Heart left ventricle (tissue), 16 donors: ENCODE data around the gene CAMK2B. TPM values are rescaled to one million over a fixed set of nuclear protein-coding genes. Genes with fewer than 3 reads are reported as not detected.

ENCODE experiments used
- ATAC-seq, 4 donors: fragments of 200-7000 bp; cut with Tn5 transposase; one replicate each; pipeline ENCODE4 v1.9.1; 2020 to 2022; ENCODE audit warnings: moderate library complexity in 4 of 4, mild to moderate bottlenecking in 3 of 4, moderate number of reproducible peaks in 1 of 4
- DNase-seq, 5 donors: peaks; one replicate each; pipeline ENCODE4 v3.0.0-alpha.2; 2020
- H3K27ac ChIP-seq, 12 donors: fragments of 200-600 bp; sonication (generic) in 4 of 12; one replicate each; pipeline versions ENCODE4 v1.5.0 to v1.8.0; 2016 to 2022; ENCODE audit warnings: mild to moderate bottlenecking in 2 of 12
- H3K27me3 ChIP-seq, 9 donors: fragments of 200-600 bp; sonication (generic) in 2 of 9; one replicate each; pipeline versions ENCODE4 v1.5.1 to v1.8.0; 2016 to 2022; ENCODE audit warnings: mild to moderate bottlenecking in 3 of 9
- H3K36me3 ChIP-seq, 9 donors: fragments of 200-600 bp; sonication (generic) in 2 of 9; one replicate each; pipeline versions ENCODE4 v1.5.0 to v1.8.0; 2018 to 2022; ENCODE audit warnings: mild to moderate bottlenecking in 2 of 9
- H3K4me1 ChIP-seq, 12 donors: fragments of 200-600 bp; sonication (generic) in 4 of 12; one replicate each; pipeline versions ENCODE4 v1.5.0 to v1.8.0; 2016 to 2022; ENCODE audit warnings: mild to moderate bottlenecking in 3 of 12
- H3K4me3 ChIP-seq, 12 donors: fragments of 200-600 bp; sonication (generic) in 4 of 12; one replicate each; pipeline versions ENCODE4 v1.5.0 to v1.8.0; 2017 to 2022; ENCODE audit warnings: mild to moderate bottlenecking in 9 of 12, moderate library complexity in 4 of 12
- H3K9me3 ChIP-seq, 12 donors: fragments of 200-600 bp; sonication (generic) in 4 of 12; one replicate each; pipeline versions ENCODE4 v1.5.0 to v1.8.0; 2016 to 2022; ENCODE audit warnings: mild to moderate bottlenecking in 1 of 12
- POLR2A ChIP-seq, 2 donors: fragments of 450-650 bp; IDR thresholded peaks; one replicate each; pipeline ENCODE4 v1.6.1; 2017; ENCODE audit warnings: antibody characterized with exemption in 2 of 2, mild to moderate bottlenecking in 2 of 2, moderate library complexity in 2 of 2
- WGBS, 4 donors: extraction: QIAGEN DNeasy Blood & Tissue Kit in 2 of 4; methylation state at CpG; one replicate each; pipeline versions ENCODE4 v1.1.5 to v1.1.7; 2013 to 2018; 5-methylcytosine and 5-hydroxymethylcytosine counted together
- intact Hi-C, 10 donors: fragments of 100-400 bp; cut with DNase I; formaldehyde crosslinking; loops; one replicate each; pipeline versions ENCODE4 v1.11.1 to v1.14.2; 2022
- polyA plus RNA-seq, 2 donors: library from polyadenylated mRNA; stranded (reverse); fragments of 200-250 nt; gene quantifications; one replicate each; pipeline ENCODE4 v1.2.3, GENCODE V29; 2013
- total RNA-seq, 9 donors: library from RNA; depleted of rRNA in 2 of 9; stranded (reverse); fragments of >200 nt in 2 of 9; fragmentation: NEBNext Ultra II Directional in 3 of 9; extraction: Animal tissue kit (Norgen Biotek cat#: 25700) in 3 of 9; gene quantifications; one replicate each; pipeline versions ENCODE4 v1.1.0 to v1.2.4, GENCODE V29; 2016 to 2023
- TF ChIP-seq, protein P1 (sequence below), 12 donors: fragments of 200-600 bp; sonication (generic) in 4 of 12; IDR thresholded peaks; one replicate each; pipeline versions ENCODE4 v1.5.0 to v1.8.0; 2018 to 2022; ENCODE audit warnings: antibody characterized with exemption in 12 of 12, mild to moderate bottlenecking in 5 of 12
- donor health status: ischemic (EF 13 %, LVEDD 7.1; RV severe dilation, severe dysfunction).
- donor health status: healthy with polysubstance abuse.
- donor health status: DM: no; HTN: yes; CAD: no.
- donor health status: DM: no; HTN: no; CAD: no.
- donor health status: ischemic (EF 25% LVEDD 6.9; RV normal size, moderate dysfunction).
- donor health status: ischemic (EF 25% LVEDD 5.7; RV mildly dilated, moderate dysfunction).
- donor health status: healthy.
- donor health status: DM: yes; HTN: yes; CAD: no.
- donor health status: ischemic (EF 35%, LVEDD 5.7; RV mildly dilated, moderate dysfunction).
- donor health status: nonischemic (EF 11% LVEDD 7.7; RV severe dilation, severe dysfunction).
- donor health status: DM: yes; HTN: yes; CAD: no.
- donor health status: PGD.
- donor health status: ischemic (EF 29% LVEDD 5.4; RV normal size, mild dysfunction).
- donor health status: nonischemic (EF 23%, LVEDD 6.1; RV moderate dilation, normal function).

The CAMK2B gene
- total and polyA plus RNA-seq, 11 donors: 35.7 to 141 (median 103) TPM

DNA sequence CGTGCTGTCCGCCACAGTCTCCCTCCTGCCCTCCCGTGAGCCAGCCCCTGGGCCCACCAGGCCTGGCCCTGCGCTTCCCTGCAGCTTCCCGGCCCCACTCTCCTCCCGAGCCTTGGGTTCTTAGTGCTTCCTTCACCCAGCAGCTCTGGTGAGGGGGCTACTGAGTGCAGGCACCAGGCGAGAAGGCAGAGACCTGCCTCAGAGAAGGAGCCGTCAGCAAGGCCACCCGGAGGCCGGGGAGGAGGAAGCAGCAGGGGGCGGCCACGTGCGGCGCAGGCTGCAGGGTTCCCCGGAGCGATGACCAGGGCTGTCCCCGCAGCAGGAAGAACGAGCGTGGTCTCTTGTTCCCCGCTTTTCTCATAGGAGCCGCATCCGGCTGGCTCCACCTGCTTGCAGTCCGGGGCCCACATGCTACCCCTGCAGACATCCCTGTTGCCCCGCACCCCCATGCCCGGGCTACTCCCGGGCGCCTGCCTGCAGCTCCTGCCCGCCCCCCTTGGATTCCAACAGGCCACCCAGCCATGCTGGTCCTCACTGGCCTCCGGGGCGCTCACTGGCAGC is 104.1 kb downstream of the CAMK2B start:
- peaks cover 0 to 14% (median 0%) of the 10 kb centered on the region in 9 donors for H3K27me3 ChIP-seq
- H3K4me3 ChIP-seq: no peak overlapping the region
- intact Hi-C loops: no loop called here
- H3K4me1 ChIP-seq: no peaks in the 10 kb centered on the region
- ATAC-seq (no peak), DNase-seq (peak in 2 of 5 donors; percentile 25 to 62)
- peaks cover 0 to 11% (median 0%) of the 10 kb centered on the region in 9 donors for H3K36me3 ChIP-seq
- H3K27ac ChIP-seq: no peak overlapping the region
- TF ChIP-seq POLR2A (IDR thresholded peaks at IDR 0.05): no peak
- TF ChIP-seq, protein P1, sequence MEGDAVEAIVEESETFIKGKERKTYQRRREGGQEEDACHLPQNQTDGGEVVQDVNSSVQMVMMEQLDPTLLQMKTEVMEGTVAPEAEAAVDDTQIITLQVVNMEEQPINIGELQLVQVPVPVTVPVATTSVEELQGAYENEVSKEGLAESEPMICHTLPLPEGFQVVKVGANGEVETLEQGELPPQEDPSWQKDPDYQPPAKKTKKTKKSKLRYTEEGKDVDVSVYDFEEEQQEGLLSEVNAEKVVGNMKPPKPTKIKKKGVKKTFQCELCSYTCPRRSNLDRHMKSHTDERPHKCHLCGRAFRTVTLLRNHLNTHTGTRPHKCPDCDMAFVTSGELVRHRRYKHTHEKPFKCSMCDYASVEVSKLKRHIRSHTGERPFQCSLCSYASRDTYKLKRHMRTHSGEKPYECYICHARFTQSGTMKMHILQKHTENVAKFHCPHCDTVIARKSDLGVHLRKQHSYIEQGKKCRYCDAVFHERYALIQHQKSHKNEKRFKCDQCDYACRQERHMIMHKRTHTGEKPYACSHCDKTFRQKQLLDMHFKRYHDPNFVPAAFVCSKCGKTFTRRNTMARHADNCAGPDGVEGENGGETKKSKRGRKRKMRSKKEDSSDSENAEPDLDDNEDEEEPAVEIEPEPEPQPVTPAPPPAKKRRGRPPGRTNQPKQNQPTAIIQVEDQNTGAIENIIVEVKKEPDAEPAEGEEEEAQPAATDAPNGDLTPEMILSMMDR (IDR thresholded peaks at IDR 0.05): no peak
- WGBS, 4 donors: 56 to 64% (median 61%) methylated on average over 29 to 30 of the region's 30 CpGs
- no peaks in the 10 kb centered on the region for H3K9me3 ChIP-seq

DNA sequence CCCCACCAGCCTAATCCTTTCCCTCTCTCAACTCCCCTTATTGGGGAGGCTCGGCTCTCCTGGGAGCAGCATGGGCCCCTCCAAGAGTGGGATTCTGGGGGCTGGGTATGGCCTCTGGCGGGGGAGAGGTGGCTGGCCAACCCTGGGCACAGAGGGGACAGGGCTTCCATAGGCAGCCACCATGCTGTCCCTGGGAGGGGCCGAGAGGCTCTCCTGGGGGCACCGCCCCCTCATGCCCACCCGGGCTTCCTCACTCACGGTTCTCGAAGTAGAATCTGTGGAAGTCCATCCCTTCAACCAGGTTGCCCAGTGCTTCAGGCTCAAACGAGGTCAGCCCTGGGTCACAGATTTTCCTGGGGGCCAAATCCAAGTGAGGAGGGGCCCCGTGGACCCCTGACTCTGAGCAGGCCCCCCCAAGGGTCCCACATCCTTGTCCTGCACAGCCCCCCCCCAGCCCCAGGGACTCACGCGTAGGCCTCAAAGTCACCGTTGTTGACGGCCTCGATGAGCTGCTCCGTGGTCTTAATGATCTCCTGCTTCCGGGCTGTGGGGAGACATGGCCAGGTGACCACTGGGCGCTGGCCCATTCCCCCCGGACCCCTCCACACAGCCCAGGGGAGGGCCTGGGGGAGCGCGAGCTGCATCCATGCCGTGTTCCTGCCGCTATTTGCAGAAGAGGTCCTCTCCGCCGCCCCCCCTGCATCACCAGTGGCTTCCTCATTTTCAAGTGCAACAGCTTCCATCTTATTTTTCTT is 104.9 kb downstream of the CAMK2B start:
- Histone ChIP-seq H3K27ac (no peak overlapping the region), H3K27me3 (peaks cover 0 to 6% (median 0%) of the 10 kb centered on the region in 9 donors), H3K4me3 (no peak overlapping the region), H3K4me1 (no peaks in the 10 kb centered on the region), H3K36me3 (peaks cover 0 to 11% (median 0%) of the 10 kb centered on the region in 9 donors), H3K9me3 (no peaks in the 10 kb centered on the region)
- intact Hi-C loops: no loop called here
- TF ChIP-seq POLR2A (IDR thresholded peaks at IDR 0.05): no peak
- TF ChIP-seq, protein P1 (IDR thresholded peaks at IDR 0.05): no peak
- 89 to 94% (median 91%) methylated on average over 11 to 24 of the region's 24 CpGs for WGBS, 4 donors
- no peak for ATAC-seq
- DNase-seq: peak in 2 of 5 donors; percentile 19 to 53

DNA sequence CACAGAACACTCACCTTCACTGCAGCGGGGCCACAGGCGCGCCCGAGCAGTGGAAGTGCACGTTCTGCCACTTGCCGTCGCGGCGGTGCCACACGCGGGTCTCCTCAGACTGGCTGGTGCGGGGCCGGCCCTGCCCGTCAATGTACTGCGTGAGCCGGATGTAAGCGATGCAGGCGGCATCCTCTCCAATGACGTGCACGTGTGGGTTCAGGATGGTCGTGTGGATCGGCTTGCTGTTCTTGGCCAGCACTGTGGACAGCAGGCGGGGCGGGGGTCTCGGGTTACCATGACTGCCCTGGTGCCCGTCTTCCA is 105.4 kb downstream of the CAMK2B start:
- peaks cover 0 to 3% (median 0%) of the 10 kb centered on the region in 9 donors for H3K27me3 ChIP-seq
- peaks cover 0 to 11% (median 0%) of the 10 kb centered on the region in 9 donors for H3K36me3 ChIP-seq
- WGBS, 4 donors: 90 to 94% (median 92%) methylated on average over 19 to 26 of the region's 26 CpGs
- no peak overlapping the region for H3K27ac ChIP-seq
- ATAC-seq (no peak), DNase-seq (peak in 2 of 5 donors; percentile 27 to 28)
- no peak overlapping the region for H3K4me3 ChIP-seq
- intact Hi-C loops: no loop called here
- no peak for TF ChIP-seq POLR2A (IDR thresholded peaks at IDR 0.05)
- TF ChIP-seq, protein P1 (IDR thresholded peaks at IDR 0.05): no peak
- no peaks in the 10 kb centered on the region for H3K9me3 ChIP-seq
- H3K4me1 ChIP-seq: no peaks in the 10 kb centered on the region

DNA sequence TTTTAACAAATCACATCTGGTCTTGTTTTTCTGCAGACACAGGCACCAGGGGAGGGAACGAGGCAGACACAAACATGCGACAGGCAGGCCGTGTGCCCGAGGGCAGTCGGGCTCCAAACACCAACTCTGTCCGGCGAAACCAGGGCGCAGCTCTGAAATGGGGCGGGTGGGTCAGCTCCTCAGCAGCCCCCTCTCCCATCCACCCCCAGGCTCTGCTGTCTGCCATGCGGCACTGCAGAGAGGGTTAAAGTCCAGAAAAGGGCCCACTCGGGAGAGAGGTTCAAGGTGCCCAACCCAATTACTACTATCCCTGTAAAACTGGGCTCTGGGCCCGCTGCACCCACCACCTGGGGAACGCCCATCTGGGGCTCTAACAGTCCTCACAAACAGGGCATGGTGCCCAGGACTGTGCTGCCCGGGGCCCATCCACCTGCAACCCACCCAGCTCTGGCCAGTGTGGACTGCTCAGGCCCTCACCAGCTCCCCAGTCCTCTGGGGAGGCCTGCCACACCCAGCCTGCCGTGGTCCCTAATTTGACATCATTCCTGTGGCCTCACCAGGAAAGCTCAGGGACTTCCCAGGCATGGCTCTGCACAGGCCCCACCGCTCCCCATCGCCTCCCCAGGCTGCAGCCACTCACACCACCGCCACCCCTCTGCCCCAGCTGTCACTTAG is 105.9 kb downstream of the CAMK2B start:
- H3K36me3 ChIP-seq: peaks cover 0 to 11% (median 0%) of the 10 kb centered on the region in 9 donors
- H3K9me3 ChIP-seq: no peaks in the 10 kb centered on the region
- no peak for ATAC-seq
- H3K4me3 ChIP-seq: no peak overlapping the region
- WGBS, 4 donors: 96 to 98% (median 96%) methylated on average over 12 to 18 of the region's 18 CpGs
- no peak overlapping the region for H3K27ac ChIP-seq
- peak in 2 of 5 donors; percentile 22 to 51 for DNase-seq
- no peaks in the 10 kb centered on the region for H3K27me3 ChIP-seq
- no peak for TF ChIP-seq POLR2A (IDR thresholded peaks at IDR 0.05)
- TF ChIP-seq, protein P1 (IDR thresholded peaks at IDR 0.05): no peak
- peaks cover 0 to 2% (median 0%) of the 10 kb centered on the region in 12 donors for H3K4me1 ChIP-seq
- intact Hi-C loops: no loop called here
